ENCODE results near the gene CFAP97.
"Not testable (repeated sequence)": the region's sequence is repeated elsewhere in the genome, so short reads cannot be mapped to it uniquely, and the experiment has no call there.

Gene CFAP97

DNA sequence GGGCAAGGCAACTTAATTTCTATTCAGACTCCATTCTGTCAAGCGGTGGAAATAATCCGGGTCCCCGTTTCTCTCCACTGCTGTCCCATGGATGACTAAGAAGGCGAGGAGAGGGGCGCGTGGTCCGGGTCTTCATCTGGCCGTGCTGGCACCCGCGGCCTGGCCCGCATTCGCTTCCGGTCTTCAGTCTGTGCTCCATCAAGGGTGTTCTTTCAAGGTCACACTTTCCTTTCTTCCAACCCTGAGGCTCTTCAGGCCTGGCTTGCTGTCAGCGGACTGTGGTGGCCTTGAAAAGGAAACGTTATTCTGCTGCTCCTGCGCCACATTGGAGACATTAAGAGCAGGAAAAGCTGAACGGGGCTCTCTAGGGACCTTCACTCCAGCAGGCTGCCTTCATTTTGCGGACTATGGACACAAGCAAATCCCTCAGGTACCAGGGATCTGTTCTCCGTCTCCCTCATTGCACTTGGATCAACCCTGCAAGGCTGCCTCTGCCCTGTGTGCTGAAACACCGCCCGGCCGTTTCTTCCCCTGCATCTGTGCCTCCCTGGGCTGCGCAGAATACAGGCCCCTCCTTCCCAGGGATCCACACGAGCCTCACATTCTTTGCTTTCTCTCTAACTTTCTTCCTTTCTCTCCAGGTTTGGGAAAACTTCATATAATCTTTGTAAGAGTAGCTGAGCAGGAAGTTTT lies 66.4 kb downstream of the CFAP97 start:
- DNase-seq, result no peak

DNA sequence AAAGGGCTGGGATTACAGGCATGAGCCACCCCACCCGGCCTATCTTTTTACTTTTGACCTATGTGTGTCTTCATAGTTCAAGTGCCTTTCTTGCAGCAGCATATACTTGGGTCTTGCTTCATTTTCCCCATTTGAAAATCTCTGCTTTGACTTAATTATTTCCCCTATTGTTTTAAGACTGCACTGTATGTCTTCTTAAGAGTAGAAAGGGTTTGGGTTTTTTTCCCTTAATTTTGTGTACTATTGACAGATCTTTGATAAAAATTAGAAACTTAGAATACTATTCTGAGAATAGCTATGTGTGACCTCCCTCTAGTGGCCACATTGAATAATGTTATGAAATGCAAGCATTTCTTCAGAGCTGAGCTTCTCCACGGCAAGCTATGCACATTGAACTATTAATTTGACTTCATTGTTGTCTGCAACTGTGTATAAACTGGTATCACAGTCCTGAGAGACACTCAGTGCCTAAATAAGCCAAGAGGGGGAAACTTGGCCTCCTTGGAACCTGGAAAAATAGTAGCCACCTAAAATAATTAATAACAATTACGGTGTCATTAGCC lies 69.4 kb downstream of the CFAP97 start:
- DNase-seq, result no peak

DNA sequence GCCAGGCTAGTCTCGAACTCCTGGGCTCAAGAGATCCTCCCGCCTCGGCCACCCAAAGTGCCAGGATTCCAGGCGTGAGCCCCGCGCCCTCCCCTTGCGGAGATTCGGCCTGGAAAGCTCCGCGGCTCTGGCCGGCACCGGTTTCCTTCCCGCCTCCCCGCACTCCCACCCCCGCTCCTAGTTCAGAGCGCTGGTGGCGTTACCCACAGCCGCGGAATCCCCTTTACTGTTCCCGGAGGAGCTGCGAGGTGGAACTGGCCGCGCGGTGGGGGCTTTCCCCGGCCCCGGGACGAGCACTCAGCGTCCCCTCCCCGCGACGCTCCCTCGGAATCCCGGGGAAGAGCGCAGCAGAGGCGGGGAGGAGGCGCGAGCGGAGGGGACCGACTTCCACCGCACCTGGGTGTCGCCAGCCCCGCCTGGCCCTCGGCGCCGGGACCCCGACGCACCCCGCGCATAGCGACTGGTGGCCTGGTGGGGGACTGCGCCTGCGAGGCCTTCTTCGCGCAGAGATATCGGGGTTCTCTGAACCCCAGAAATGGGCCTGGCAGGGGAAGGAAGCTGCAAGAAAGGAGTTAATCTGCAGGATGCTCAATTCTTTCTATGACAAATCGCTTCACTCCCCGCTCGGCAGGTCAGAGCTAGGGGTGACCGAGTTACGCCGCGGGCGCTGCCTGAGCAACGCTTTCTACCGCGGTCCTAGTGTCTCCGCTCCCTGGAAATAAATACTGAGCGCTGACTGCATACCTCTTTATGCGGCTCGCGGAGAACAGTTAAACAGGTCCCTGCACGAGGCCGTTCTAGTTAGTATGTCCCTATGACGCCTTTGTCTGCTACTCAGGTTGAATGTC lies 75.3 kb downstream of the CFAP97 start:
- DNase-seq, result peak; percentile 23

DNA sequence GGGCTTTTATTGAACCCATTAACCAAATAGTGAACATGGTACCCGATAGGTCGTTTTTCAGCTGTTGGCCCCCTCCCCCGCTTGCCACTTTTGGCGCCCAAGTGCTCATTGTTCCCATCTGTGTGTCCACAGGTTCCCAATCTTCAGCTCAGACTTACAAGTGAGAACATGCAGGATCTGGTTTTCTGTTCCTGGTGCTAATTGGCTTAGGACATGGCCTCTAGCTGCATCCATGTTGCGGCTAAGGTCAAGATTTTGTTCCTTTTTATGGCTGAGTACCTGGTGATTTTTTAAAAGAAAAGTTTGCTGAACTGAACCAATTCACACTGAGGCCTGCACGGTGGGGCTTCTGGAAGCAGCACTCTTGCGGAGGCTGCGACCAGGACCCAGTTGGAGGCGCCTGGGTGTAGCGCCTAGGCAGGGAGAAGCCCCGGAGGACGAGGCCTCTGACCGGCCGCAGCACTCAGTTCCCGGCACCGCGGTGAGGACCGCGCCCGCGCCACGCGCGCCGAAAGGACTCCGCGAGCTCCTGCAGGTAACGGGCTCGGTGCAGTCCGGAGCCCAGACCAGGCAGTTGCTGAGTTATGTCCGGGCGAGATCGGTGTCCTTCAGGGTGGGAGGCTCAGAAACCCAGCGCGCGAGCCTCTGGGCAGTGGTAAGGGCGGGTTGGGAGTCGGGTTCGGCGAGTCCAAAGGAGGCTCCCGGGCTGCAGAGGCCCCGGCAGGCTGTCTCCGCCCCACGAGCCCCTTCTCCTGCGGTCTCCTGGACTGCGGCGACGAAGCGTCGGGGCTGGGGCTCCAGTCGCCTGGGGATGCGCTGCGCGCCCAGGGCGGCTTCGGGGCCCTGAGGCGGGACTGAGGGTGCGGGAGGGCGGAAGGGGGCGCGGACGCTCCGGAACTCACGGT lies 76.5 kb downstream of the CFAP97 start:
- no peak for DNase-seq

DNA sequence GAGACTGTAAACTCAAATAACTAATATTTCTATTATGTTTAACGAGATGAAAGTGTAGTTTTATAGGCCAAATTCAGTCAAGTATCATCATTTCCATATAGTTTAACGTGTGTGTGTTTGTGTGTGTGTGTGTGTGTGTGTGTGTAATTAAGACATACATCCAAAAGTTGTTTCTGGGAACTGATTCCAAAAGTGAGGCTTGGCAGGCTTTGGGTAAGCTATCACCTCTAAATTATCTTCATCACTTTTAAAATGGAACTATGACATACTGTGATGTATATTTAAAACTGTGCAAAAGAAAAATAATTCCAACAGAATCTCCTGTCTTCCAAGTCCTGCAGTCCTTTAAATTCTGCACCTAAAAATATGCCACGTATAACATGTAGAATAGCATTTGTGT lies 79.8 kb downstream of the CFAP97 start:
- DNase-seq, result no peak

DNA sequence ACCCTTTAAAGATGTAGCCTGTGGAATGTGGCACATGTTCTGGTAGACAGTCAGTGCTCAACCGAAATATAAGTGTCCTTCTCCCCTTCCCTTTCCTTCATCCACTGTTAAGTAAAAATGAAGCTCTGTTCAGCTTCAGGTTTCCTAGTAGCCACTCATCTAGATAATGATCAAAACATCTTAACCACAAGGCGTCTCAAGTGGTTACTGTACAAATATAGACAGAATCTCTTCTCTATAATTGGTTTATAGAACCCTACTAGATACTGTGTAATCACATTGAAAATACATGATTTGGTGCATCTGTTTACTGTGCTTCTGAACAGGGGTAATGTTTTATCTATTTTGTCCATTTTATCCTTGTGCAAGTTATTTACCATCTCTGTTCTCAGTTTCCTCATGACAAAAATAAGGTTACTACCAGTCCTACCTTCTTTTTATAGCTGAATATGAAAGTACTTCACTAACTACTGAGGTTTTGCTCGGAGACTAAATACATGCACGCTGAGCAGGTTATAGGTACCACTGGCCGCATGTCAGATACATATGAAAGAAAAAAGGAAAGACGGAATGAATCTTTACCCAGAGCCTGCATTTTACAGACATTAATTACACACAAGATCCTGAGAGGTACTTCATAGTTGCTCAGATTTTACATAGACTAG lies 81.0 kb downstream of the CFAP97 start:
- DNase-seq, result no peak

DNA sequence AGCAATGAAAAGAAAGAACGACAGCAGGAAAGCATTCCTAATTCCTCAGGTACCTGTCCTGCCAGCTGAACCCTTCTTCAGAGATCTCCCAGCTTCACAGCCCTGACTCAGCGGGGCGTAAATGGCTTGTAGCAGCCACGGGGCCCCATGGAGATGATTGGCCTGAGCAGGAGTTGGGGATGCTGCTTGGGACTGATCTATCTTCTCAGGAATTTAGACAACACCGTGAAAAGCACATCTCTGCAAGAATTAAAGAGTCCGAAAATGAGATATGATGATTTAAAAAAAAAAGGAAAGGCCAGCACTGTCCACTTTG lies 83.2 kb downstream of the CFAP97 start:
- no peak for DNase-seq

DNA sequence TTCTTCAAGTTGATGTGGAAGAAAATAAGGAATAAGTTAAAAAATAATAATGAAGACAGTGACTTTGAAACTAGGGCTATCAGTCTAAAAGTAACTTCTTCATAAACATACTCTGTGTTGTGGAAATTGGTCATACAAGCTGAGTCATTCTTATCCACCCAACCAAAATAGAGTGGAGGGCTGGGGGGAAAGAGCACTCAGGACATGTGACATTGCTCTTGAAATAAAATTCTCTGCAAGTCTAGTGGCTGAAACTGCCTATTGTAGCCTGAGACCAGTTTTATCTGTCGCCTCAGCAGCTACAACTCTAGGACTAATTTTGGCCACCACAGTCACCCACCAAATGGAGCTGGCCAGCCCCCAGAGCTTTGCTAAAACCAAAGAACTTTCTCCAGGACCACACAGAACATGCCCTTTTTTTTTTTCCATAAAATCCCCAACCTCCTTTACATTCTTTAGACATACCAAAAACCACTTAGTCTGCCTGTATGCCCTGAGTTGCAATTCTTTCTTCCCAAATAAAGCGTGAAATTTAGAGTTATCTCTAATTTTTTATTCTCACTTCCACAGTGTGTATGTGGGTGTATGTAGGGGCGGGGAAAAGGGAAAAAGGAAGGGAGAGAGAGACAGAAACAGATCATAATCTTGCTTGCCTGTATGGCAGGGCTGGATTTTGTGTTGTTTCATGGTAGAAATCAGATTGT lies 83.7 kb downstream of the CFAP97 start:
- DNase-seq, result no peak

DNA sequence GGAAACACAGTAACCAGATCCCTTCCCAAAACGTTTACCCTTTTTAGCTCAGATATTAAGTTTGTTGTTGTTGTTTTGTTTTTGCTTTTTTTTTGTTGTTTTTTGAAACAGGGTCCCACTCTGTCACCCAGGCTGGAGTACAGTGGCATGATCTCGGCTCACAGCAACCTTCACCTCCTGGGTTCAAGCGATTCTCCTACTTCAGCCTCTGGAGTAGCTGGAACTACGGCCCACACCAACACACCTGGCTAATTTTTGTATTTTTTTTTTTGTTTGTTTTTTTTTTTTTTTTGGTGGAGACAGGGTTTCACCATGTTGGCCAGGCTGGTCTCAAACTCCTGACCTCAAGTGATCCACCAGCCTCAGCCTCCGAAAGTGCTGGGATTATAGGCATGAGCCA lies 84.3 kb downstream of the CFAP97 start:
- not testable (repeated sequence) for DNase-seq

DNA sequence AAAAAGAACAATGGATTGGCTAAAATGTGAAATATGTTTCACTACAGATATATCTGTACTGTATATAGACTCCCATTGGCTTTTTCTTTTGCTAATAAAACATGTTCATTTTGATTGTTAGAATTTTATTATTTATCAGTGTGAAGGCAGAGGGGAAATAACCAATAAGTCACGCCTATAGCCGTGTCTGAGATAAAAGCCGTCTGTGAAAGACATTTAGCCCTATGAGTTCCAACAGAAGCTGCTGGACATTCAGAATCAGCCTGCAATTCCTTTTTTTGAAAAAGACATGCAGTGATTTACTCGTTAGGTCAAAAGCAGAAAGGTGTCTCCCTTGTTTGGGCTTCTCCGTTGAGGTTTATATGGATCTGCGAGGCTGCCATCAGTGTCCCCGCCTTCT lies 84.9 kb downstream of the CFAP97 start:
- no peak for DNase-seq

DNA sequence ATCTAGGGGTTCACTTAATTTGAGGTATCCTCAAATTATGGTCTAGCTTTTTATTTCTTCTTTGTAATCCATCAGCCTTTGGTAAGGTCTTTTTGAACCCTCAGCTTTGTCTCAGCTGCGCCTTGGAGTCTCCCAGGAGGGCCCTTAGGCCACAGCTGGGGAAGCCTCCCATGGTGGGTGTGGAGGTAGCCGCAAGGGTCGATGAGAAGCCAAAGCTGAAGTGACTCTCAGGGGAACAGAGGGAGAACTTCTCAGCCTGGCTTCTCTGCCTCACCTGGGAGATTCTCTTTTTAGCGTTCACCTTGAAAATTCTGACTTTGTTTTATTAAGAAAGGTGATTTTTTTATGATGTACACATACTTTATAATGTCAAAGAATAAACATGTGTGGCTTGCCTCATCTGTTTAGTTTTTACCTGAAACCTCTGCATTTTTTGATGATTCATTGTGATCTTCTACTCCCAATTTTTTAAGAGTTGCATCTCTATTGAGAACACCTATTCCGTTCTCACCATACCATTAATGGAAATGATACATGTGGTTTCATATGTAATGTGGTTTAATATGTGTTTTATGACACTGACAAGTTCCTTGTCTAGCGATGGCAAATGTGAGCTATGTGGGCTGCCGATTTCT lies 86.4 kb downstream of the CFAP97 start:
- no peak for DNase-seq

DNA sequence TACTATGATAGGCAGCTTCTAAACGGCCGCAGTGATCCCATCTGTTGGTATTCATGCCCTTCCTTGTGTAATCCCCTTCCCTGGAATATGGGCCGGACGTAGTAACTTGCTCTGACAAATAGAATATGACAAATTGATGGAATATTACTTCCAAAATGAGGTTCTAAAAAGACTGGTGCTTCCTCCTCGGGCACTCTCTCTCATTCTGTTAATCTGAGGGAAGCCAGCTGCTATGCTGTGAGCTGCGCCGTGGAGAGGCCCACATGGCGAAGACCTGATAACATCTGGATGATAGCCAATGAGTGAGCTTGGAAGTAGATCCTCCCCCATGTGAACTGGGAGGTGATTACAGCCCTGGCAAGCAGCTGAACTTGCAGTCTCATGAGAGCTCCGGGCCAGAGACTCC lies 88.0 kb downstream of the CFAP97 start:
- no peak for DNase-seq

DNA sequence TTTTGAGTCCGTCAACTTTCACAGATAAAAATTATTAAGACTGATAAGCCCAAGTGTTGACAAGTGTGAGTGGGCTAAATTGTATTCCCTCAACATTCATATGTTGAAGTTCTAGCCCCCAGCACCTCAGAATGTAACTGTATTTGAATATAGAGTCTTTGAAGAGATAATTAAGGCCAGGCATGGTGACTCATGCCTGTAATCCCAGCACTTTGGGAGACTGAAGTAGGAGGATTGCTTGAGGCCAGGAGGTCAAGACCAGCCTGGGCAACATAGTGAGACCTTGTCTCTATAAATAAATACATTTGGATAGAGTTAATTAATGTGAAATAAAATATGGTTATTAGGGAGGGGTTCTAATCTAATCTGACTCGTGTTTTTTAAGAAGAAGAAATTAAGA lies 90.5 kb downstream of the CFAP97 start:
- no peak for DNase-seq

DNA sequence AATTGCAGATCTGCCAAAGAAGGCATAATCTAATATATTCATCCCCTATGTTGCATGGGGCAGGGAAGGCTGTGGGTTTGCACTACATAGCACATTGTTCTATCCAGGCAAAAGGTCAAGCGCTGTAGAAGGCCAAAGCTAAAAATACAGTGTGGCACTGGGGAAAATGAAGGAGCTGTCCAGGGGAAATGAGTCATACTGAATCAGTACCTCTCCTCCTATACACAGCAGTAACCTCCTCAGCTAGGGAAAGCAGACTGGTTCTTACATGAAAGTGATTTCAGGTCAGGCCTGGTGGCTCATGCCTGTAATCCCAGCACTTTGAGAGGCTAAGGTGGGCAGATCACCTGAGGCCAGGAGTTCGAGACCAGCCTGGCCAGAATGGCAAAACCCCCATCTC lies 91.7 kb downstream of the CFAP97 start:
- DNase-seq, result no peak

DNA sequence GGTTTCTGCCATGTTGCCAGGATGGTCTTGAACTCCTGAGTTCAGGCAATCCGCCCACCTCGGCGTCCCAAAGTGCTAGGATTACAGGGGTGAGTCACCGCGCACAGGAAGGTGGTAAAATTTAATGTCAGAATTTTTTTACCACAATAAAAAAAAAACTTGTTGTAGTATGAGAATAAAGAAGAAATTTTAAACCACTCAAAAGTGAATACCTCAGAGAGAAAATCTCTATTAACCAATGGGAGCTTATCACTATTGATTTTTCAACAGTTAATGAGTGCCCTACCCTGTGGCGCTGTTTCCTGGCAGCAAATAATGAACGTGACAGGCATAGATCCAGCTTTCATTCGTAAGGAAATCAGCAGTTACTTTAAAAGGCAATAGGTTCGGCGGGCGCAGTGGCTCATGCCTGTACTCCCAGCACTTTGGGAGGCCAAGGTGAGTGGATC lies 93.4 kb downstream of the CFAP97 start:
- no peak for DNase-seq

DNA sequence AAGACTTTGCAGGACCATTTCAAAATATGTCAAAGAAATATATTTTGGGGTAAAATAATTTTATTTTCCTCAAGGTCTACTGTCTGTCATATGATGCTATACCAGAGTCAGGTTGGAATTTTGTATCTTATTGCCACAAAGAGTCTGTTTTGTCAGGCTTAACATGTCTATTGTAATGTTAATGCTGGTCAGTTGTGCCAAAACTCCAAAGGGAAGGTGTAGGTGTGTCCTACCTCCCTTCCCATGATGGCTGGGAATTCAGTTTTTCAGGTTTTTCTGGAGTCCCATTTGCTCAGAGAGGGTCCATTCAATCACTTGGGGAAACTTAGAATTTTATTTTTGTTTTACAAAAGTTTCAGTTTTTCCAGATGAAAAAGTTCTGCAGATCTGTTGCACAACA lies 94.1 kb downstream of the CFAP97 start:
- DNase-seq, result no peak

Data from CD4-positive, alpha-beta T cell treated with Interleukin-17A for 4 hours (primary cell).